ENCODE results near the gene ARL5C. TPM values are rescaled to one million over a fixed set of nuclear protein-coding genes. Genes with fewer than 3 reads are reported as not detected.

The ARL5C gene
- total and polyA plus RNA-seq, 4 donors = not detected

DNA sequence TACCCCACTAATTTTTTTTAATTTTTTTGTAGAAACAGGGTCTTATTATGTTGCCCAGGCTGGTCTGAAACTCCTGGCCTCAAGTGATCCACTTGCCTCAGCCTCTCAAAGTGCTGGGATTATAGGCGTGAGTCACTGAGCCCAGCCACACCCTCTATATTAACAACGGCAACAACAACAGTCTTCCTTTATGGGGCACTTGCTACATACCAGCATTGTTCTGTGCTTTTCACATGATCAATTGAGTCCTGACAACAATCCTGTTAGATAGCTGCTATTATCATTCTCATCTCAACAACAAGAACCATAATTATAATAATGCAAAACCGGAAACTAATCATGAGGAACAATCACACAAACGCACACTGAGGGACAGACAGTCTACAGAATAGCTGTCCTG, 12.6 kb upstream of the ARL5C start:
- H3K9me3 ChIP-seq (ENCODE audit: control insufficient read depth in 4 of 4, low read length in 3 of 4) = no peaks in the 10 kb centered on the region
- H3K27ac ChIP-seq (ENCODE audit: low read depth in 1 of 2, low read length in 2 of 2) = no peak overlapping the region
- no peaks in the 10 kb centered on the region for H3K27me3 ChIP-seq (ENCODE audit: control insufficient read depth in 4 of 4, insufficient read depth in 4 of 4, low read length in 3 of 4)
- no peak for DNase-seq (ENCODE audit: low spot score)
- no peaks in the 10 kb centered on the region for H3K36me3 ChIP-seq (ENCODE audit: control insufficient read depth in 4 of 4, insufficient read depth in 3 of 4, low read depth in 1 of 4, low read length in 3 of 4)
- 82% methylated on average over 4 of the region's 4 CpGs for WGBS
- TF ChIP-seq, protein P1, sequence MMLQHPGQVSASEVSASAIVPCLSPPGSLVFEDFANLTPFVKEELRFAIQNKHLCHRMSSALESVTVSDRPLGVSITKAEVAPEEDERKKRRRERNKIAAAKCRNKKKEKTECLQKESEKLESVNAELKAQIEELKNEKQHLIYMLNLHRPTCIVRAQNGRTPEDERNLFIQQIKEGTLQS (IDR thresholded peaks at IDR 0.05) = no peak
- TF ChIP-seq, protein P2, sequence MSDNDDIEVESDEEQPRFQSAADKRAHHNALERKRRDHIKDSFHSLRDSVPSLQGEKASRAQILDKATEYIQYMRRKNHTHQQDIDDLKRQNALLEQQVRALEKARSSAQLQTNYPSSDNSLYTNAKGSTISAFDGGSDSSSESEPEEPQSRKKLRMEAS (IDR thresholded peaks at IDR 0.05) = no peak
- no peak overlapping the region for H3K4me3 ChIP-seq (ENCODE audit: low read depth in 1 of 3, low read length in 3 of 3)
- H3K4me1 ChIP-seq (ENCODE audit: control insufficient read depth in 4 of 4, insufficient read depth in 4 of 4, low read length in 3 of 4) = peaks cover 0 to 5% (median 2%) of the 10 kb centered on the region in 4 donors
- H3K9ac ChIP-seq (ENCODE audit: low read depth in 1 of 2, low read length in 2 of 2) = no peak overlapping the region

DNA sequence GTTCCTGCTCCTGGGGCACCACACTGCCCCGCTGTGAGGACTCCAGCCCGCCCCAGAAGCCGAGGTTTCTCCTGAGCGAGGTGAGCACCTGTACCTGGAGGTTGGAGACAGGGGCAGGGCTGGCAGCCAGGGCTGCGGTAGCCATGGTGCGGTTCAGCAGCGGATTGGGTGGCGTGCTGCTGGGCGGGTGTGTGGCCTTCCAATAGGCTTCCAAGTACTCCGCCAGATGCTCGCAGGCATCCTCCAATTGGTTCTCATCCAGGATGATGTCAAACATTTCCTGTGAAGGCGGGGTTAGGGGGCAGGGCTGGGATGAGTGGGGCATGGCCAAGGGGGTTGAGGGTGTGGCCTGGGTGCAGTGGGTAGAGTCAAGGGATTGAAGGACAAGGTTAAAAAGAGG, 11.3 kb upstream of the ARL5C start:
- 88% methylated on average over 12 of the region's 12 CpGs for WGBS
- Histone ChIP-seq H3K4me1 (ENCODE audit: control insufficient read depth in 4 of 4, insufficient read depth in 4 of 4, low read length in 3 of 4) (peaks cover 0 to 5% (median 2%) of the 10 kb centered on the region in 4 donors), H3K36me3 (ENCODE audit: control insufficient read depth in 4 of 4, insufficient read depth in 3 of 4, low read depth in 1 of 4, low read length in 3 of 4) (no peaks in the 10 kb centered on the region), H3K9ac (ENCODE audit: low read depth in 1 of 2, low read length in 2 of 2) (no peak overlapping the region), H3K4me3 (ENCODE audit: low read depth in 1 of 3, low read length in 3 of 3) (no peak overlapping the region), H3K27ac (ENCODE audit: low read depth in 1 of 2, low read length in 2 of 2) (no peak overlapping the region), H3K9me3 (ENCODE audit: control insufficient read depth in 4 of 4, low read length in 3 of 4) (no peaks in the 10 kb centered on the region), H3K27me3 (ENCODE audit: control insufficient read depth in 4 of 4, insufficient read depth in 4 of 4, low read length in 3 of 4) (no peaks in the 10 kb centered on the region)
- no peak for DNase-seq (ENCODE audit: low spot score)
- TF ChIP-seq, protein P2 (IDR thresholded peaks at IDR 0.05) = no peak
- TF ChIP-seq GABPA (IDR thresholded peaks at IDR 0.05 in 1 of 2, conservative IDR thresholded peaks at IDR 0.05 in 1 of 2) (no peak), RXRA (IDR thresholded peaks at IDR 0.05) (no peak), RAD21 (IDR thresholded peaks at IDR 0.05) (no peak), HNF4G (IDR thresholded peaks at IDR 0.05) (no peak), FOXA1 (IDR thresholded peaks at IDR 0.05) (no peak), NR2F2 (IDR thresholded peaks at IDR 0.05) (no peak)
- TF ChIP-seq, protein P1 (IDR thresholded peaks at IDR 0.05) = no peak

DNA sequence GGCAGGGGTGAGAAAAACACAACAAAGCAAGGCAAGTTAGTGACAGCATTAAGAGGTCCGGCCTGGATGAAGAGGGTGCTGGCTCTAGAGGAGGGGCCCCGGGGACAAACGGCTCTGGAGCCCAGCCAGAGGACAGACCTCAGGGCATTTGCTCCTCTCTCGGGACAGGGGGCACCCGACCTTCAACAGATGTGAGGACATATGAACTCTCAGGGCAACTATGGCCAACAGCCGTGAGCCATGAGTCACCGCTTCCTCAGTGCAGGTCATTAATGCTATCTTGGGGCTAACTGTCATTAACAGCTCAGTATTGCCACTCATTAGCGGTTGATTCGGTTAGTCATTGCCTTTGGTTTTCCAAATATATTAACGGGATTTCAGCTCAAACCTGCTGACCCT, 9.7 kb upstream of the ARL5C start:
- Histone ChIP-seq H3K9me3 (ENCODE audit: control insufficient read depth in 4 of 4, low read length in 3 of 4) (no peaks in the 10 kb centered on the region), H3K4me1 (ENCODE audit: control insufficient read depth in 4 of 4, insufficient read depth in 4 of 4, low read length in 3 of 4) (peaks cover 0 to 5% (median 2%) of the 10 kb centered on the region in 4 donors), H3K27me3 (ENCODE audit: control insufficient read depth in 4 of 4, insufficient read depth in 4 of 4, low read length in 3 of 4) (no peaks in the 10 kb centered on the region), H3K9ac (ENCODE audit: low read depth in 1 of 2, low read length in 2 of 2) (no peak overlapping the region), H3K4me3 (ENCODE audit: low read depth in 1 of 3, low read length in 3 of 3) (no peak overlapping the region), H3K36me3 (ENCODE audit: control insufficient read depth in 4 of 4, insufficient read depth in 3 of 4, low read depth in 1 of 4, low read length in 3 of 4) (no peaks in the 10 kb centered on the region), H3K27ac (ENCODE audit: low read depth in 1 of 2, low read length in 2 of 2) (no peak overlapping the region)
- no peak for DNase-seq (ENCODE audit: low spot score)
- WGBS = 77% methylated on average over 10 of the region's 10 CpGs
- TF ChIP-seq FOXA1 (IDR thresholded peaks at IDR 0.05) (no peak), NR2F2 (IDR thresholded peaks at IDR 0.05) (no peak), RAD21 (IDR thresholded peaks at IDR 0.05) (no peak), HNF4G (IDR thresholded peaks at IDR 0.05) (no peak), JUND (IDR thresholded peaks at IDR 0.05) (no peak), GABPA (IDR thresholded peaks at IDR 0.05 in 1 of 2, conservative IDR thresholded peaks at IDR 0.05 in 1 of 2) (no peak), TAF1 (conservative IDR thresholded peaks at IDR 0.05) (no peak), RXRA (IDR thresholded peaks at IDR 0.05) (no peak), FOXA2 (IDR thresholded peaks at IDR 0.05) (no peak)
- TF ChIP-seq, protein P3, sequence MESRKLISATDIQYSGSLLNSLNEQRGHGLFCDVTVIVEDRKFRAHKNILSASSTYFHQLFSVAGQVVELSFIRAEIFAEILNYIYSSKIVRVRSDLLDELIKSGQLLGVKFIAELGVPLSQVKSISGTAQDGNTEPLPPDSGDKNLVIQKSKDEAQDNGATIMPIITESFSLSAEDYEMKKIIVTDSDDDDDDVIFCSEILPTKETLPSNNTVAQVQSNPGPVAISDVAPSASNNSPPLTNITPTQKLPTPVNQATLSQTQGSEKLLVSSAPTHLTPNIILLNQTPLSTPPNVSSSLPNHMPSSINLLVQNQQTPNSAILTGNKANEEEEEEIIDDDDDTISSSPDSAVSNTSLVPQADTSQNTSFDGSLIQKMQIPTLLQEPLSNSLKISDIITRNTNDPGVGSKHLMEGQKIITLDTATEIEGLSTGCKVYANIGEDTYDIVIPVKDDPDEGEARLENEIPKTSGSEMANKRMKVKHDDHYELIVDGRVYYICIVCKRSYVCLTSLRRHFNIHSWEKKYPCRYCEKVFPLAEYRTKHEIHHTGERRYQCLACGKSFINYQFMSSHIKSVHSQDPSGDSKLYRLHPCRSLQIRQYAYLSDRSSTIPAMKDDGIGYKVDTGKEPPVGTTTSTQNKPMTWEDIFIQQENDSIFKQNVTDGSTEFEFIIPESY (IDR thresholded peaks at IDR 0.05) = no peak
- TF ChIP-seq, protein P4, sequence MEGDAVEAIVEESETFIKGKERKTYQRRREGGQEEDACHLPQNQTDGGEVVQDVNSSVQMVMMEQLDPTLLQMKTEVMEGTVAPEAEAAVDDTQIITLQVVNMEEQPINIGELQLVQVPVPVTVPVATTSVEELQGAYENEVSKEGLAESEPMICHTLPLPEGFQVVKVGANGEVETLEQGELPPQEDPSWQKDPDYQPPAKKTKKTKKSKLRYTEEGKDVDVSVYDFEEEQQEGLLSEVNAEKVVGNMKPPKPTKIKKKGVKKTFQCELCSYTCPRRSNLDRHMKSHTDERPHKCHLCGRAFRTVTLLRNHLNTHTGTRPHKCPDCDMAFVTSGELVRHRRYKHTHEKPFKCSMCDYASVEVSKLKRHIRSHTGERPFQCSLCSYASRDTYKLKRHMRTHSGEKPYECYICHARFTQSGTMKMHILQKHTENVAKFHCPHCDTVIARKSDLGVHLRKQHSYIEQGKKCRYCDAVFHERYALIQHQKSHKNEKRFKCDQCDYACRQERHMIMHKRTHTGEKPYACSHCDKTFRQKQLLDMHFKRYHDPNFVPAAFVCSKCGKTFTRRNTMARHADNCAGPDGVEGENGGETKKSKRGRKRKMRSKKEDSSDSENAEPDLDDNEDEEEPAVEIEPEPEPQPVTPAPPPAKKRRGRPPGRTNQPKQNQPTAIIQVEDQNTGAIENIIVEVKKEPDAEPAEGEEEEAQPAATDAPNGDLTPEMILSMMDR (IDR thresholded peaks at IDR 0.05; ENCODE audit: low read depth, low read length, missing input control) = no peak
- TF ChIP-seq, protein P2 (IDR thresholded peaks at IDR 0.05) = no peak
- TF ChIP-seq, protein P1 (IDR thresholded peaks at IDR 0.05) = no peak

Measured in liver (tissue), 9 donors.